Measurements from ENCODE around the gene ANTXR2.
"Not testable (repeated sequence)": the region's sequence is repeated elsewhere in the genome, so short reads cannot be mapped to it uniquely, and the experiment has no call there.

Gene ANTXR2

DNA sequence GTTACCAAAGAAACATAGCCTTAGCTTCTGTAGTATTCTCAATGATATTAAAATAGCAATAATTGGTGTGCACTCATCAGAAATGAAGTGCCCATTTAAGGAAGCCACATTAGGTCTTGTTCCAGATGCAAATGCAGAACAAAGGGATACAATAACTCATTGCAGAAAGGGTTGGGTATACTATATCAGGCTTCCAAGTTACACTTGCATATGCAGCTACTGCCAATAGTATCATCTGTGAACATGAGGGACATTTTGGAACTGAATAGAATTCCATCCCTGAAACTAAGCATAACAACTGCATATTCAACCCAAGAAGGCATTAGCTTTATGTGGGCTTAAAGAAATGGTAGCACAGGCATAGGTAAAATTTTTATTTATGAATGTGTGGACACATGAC lies 167.8 kb downstream of the ANTXR2 start:
- DNase-seq = no peak

GRCh38 chr4:79904331-79904730 lies 168.7 kb downstream of the ANTXR2 start:
- no peak for DNase-seq

GRCh38 chr4:79900182-79900581 lies 172.8 kb downstream of the ANTXR2 start:
- DNase-seq = no peak

- DNase-seq = no peak
These were observed 173.5 kb downstream of the ANTXR2 start for GRCh38 chr4:79899481-79899880.

- no peak for DNase-seq
These were observed 175.0 kb downstream of the ANTXR2 start for GRCh38 chr4:79898055-79898454.

GRCh38 chr4:79897174-79897573 lies 175.9 kb downstream of the ANTXR2 start:
- no peak for DNase-seq

DNA sequence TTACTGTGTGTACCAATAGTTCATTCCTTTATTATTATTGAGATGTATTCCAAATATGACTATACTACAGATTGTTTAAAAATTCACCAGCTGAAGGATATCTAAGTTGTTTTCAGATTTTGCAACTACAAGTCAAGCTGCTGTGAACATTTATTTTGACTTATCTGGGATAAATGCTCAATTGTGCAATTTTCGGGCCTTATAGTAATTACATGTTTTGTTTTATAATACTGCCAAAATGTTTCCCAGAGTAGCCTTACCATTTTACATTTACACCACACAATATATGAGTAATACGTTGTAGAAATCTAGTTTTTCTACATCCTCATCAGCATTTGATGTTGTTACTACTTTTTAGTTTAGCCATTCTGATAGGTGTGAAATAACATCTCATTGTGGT lies 179.6 kb downstream of the ANTXR2 start:
- no peak for DNase-seq

GRCh38 chr4:79889026-79889425 lies 184.0 kb downstream of the ANTXR2 start:
- DNase-seq = not testable (repeated sequence)

DNA sequence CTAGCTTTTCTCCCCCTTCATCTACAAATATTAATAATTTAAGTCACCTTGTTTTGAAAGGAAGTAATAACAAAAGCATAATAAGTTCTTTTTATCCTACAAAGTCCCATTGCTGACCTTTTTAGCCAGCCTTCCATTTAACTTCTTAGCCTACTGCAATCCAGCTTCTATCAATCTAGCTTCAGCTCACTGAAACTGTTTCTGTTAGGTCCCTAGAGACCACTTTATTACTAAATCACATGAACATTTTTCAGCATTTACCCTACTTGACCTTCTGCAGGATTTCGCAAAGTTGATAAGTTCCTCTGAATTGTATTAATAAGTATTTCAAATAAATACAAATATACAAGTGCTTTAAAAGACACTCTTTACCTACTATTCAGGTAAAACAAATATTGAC lies 186.5 kb downstream of the ANTXR2 start:
- no peak for DNase-seq

DNA sequence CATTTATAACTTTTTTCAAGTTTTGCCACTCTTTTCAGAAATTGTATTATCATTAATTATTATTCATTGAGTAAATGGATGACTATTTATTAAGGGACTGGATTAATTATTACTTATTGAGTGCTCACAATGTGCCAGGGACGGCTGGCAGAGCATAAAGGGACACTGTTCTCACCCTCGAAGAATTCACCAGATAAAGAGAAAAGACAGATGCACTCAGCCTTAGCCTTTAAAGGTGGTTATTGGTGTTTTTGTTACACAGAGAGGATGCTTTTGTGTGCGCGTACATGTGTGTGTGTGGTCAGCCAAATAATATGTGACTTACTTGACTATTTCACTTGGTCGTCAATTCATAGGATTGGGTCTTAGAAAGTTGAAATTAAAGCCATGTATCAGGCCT lies 187.0 kb downstream of the ANTXR2 start:
- no peak for DNase-seq

DNA sequence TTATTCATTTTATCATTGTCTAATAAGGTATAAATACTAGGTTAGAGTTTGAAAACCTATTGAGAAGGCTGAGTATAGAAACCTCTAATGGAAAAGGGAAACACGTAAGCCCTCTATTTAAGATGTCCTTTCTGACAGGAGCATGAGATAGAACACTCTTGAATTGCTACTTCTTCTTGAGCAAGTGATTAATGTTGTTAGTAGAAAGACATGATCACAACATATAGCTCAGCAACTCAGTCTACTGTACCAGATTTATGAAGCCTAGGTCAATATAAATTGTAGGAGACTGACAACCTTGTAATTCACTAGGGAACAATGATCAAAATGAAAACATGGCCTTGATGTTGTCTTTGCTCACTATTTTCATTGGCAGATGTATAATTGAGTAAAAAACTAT lies 189.7 kb downstream of the ANTXR2 start:
- no peak for DNase-seq

DNA sequence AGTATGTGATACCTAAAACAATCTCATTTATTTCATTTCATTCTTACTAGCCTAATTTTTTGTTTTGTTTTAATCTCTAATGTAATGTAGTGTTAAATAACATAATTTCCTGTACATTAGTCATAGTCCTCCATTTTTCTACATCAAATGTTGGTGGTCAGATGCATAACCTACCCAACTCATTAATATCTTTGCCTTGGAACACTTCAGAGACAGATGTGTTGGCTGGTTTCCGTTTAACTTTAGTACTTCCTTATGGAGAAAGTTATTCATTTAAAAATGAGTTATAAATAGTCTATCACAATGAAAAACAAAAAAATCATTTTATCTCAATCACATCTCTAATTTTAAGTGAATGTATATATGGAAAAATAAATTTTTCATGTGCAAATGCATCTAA lies 190.2 kb downstream of the ANTXR2 start:
- no peak for DNase-seq

DNA sequence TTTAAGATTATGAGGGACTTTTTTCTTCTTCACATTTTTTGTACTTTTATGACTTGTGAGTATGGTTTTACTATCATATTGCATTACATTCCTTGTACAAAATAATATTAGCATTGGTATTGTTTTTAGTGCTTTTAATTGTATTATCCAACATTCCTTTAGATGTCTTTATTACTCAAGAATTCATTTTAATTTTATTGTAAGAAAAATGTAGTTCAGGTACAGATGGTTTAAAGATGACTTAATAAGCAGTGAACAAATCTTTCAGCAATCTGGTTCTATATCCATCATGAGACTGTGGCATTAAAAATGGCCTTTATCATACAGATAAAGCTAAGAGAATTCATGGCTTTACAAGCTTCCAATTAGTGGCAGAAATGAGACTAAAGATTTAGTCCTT lies 191.6 kb downstream of the ANTXR2 start:
- DNase-seq = no peak

GRCh38 chr4:79877511-79877910 lies 195.5 kb downstream of the ANTXR2 start:
- DNase-seq = no peak

DNA sequence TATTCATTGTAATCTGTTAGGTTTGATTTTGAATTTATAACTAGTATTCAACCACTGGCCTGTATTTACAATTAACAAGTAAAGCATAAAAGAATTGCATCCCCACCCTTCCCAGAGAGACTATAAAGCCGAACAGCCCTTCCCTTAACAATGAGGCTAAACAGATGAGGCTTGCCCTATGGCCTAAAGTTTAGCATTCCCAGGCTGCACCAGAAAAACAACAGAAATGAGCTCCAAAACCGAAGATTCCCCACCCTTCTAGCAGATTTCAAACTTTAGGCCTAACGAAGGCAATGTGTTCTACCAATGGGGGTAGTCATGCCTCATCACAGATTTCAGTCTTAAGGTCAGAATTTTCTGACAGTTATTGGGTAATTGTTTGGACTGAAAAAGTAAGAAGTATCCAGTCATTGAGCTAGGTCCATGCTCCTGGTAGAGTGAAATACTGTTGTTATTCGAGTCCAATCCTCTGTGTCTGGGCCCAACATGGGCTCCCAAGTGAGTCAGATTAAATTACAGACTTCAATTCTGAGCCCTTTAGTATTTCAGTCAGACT lies 197.6 kb downstream of the ANTXR2 start:
- no peak for DNase-seq

GRCh38 chr4:79874197-79874596 lies 198.8 kb downstream of the ANTXR2 start:
- DNase-seq = no peak

DNA sequence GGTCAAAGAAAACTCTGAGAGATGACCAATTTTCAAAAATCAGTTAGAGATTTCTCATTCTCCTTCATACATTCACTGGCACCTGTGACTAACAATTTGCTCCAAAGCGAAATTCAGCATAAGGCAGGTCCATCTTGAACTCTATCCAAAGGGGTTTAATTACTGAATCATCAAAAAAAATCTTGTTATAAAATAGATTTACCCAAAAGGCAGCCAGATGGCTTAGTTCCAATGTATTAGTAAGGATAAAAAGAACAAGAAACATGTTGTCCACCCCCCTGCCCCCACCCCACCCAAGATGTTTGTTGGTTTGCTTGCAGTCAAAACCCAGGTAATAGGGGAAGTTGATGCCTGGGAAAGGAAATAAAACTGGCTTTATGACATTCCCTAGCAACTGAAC lies 200.3 kb downstream of the ANTXR2 start:
- no peak for DNase-seq

- DNase-seq = no peak
These were observed 201.1 kb downstream of the ANTXR2 start for GRCh38 chr4:79871961-79872360.

GRCh38 chr4:79869597-79870237 lies 203.3 kb downstream of the ANTXR2 start:
- DNase-seq = no peak

GRCh38 chr4:79865201-79865597 lies 207.8 kb downstream of the ANTXR2 start:
- DNase-seq = no peak

- DNase-seq = no peak
These were observed 208.4 kb downstream of the ANTXR2 start for GRCh38 chr4:79864500-79865200.

DNA sequence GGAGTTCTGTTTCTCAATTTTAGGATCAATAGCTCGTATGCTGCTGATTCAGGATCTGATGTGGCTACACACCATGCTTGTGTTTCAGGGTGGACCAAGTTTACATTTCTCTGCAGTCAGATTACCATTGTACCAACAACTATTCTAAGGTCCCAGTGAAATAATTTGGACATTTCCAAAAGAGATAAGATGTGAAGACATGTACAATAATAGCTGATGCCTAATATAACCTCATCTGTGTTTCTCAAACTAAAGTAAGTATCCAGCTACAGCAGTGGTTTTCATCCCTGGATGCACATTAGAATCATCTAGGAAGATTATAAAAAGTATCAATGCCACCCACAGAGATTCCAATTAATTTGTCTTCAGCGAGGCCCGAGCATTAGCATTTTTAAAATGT lies 209.7 kb downstream of the ANTXR2 start:
- DNase-seq = no peak

- no peak for DNase-seq
These were observed 210.2 kb downstream of the ANTXR2 start for GRCh38 chr4:79862821-79863220.

GRCh38 chr4:79857811-79858210 lies 215.2 kb downstream of the ANTXR2 start:
- DNase-seq = no peak

DNA sequence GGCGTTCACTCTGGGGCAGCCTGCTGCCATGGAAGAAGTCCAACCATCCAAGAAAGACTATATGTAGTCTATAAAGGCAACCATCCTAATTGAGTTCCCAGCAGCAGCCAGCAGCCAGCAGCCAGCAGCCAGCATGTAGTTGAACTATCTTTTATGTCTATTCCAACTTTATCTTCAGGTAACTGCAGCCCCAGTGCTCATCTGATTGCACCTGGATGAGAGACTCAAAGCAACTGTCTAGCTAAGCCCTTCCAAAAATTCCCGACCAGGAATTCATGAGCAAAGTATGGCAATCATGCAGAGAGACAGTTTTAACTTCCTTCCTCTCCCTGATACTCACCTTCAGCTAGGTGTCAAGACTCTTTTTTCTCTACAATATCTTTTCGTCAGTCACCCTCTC lies 216.8 kb downstream of the ANTXR2 start:
- no peak for DNase-seq
